ENCODE measurements around the gene CRIP2.

CRIP2 gene

DNA sequence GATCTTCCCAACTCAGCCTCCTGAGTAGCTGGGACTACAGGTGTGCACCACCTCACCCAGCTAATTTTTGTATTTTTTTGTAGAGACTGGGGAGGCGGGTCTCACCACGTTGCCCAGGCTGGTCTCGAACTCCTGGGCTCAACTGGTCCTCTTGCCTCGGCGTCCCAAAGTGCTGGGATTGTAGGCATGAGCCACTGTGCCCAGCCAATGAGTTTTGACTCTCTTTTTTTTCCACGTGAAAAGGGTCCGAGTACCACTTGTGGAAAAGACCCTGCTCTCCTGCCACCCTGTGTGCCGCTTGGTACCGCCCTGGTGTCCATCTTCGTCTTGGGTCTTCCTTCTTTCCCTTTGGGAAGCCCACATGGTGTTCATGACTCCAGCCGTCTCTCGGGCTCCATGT, 34.0 kb downstream of the CRIP2 start:
- ChIA-PET POLR2A (no interaction called here), CTCF (interaction anchor here (1.2 kb wide), 1 partner anchor 20 kb away, joined by 3 read pairs; no protein-coding TSS in a partner anchor)
- DNase-seq (ENCODE audit: low read depth, low spot score): no peak
- no peak overlapping the region for H3K4me3 ChIP-seq (ENCODE audit: low read depth, low read length)
- TF ChIP-seq CTCF (IDR thresholded peaks at IDR 0.05; ENCODE audit: insufficient read depth, low read length, missing control alignments): no peak

DNA sequence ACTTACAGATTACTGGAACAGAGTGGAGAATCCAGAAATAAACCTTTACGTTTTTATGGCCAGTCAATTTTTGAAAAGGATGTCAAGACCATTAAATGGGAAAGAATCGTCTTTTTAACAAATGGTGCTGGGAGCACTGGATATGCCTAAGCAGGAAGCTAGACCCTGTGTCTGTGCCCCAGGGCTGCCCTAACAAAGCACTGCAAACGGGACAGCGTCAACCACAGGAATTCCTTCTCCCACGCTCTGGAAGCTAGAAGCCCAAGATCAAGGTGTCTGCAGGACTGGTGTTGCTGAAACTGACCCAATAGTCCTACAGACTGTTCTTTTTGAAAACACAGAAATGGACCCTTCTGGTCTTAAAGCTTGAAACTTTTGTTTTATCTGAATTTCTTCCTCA, 42.5 kb downstream of the CRIP2 start:
- CTCF ChIA-PET: interaction anchor here (1.5 to 2.6 kb wide), 2 partner anchors 11 to 69 kb away, joined by 3 to 14 read pairs; no protein-coding TSS in a partner anchor
- H3K4me3 ChIP-seq (ENCODE audit: low read depth, low read length): no peak overlapping the region
- DNase-seq (ENCODE audit: low read depth, low spot score): no peak
- POLR2A ChIA-PET: no interaction called here
- no peak for TF ChIP-seq CTCF (IDR thresholded peaks at IDR 0.05; ENCODE audit: insufficient read depth, low read length, missing control alignments)

- CTCF ChIA-PET: no interaction called here
Measured at GRCh38 chr14:105519946-105520698, 45.5 kb downstream of the CRIP2 start.

GRCh38 chr14:105525326-105525725, 50.7 kb downstream of the CRIP2 start:
- ChIA-PET CTCF (no interaction called here), POLR2A (interaction anchor here (0.7 kb wide), 1 partner anchor 44 kb away, joined by 3 read pairs; no protein-coding TSS in a partner anchor)
- TF ChIP-seq CTCF (IDR thresholded peaks at IDR 0.05; ENCODE audit: insufficient read depth, low read length, missing control alignments): no peak
- no peak for DNase-seq (ENCODE audit: low read depth, low spot score)
- no peak overlapping the region for H3K4me3 ChIP-seq (ENCODE audit: low read depth, low read length)

More at GRCh38 chr14:105519946-105520698, 45.5 kb downstream of the CRIP2 start:
- no peak for TF ChIP-seq CTCF (IDR thresholded peaks at IDR 0.05; ENCODE audit: insufficient read depth, low read length, missing control alignments)
- no peak for DNase-seq (ENCODE audit: low read depth, low spot score)
- POLR2A ChIA-PET: no interaction called here
- H3K4me3 ChIP-seq (ENCODE audit: low read depth, low read length): no peak overlapping the region

DNA sequence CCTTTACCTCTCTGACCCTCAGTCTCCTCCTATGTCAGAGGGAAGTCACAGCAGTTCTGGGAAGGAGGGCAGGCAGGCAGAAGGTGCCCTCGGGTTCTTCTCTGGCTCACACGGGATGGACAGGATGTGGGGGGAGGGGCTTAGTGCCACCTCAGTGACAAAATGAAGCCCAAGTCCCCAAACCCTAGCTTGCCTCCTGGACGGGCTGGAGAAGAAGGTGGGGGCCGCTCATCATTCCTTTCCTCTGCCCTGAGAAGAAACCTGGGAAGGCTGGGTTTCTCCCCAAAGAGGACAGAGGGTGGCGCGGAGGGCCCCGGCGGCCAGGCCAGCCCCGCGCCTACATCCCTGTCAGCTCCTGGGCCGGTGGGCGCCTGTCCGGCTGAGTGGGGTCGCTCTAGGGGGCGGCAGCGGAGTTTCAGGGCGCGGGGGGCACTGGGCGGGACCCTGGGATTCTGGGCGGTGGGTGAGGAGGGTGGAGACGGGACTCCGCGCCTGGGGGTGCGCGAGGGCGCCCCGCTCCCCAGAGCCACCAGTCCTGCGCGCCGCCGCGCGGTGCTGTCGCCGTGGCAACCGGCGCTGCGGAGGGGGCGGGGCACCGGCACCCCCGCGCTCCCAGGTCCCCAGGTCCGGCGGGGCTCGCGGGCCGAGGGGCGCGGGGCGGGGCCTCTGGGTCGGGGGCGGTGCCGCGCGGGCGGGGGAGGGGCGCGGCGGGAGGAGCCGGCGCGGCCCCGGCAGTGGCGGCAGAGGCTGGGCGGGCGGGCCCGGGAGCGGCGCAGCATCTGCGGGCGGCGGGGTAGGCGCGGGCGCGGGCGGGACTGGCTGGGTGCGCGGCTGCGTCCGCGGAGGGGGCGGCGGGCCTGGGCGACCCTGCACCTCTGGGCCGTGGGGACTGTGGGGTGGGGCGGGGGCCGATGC, 51.5 kb downstream of the CRIP2 start, which contains the start of gene TMEM121:
Gene TMEM121 (plus strand): TSS at position 723 of the 915 bp plus-strand sequence. CDS start 2,252 bp downstream, outside the sequence.
- DNase-seq (ENCODE audit: low read depth, low spot score): no peak
- no peak for TF ChIP-seq CTCF (IDR thresholded peaks at IDR 0.05; ENCODE audit: insufficient read depth, low read length, missing control alignments)
- peak within 1 kb of the TSS; percentile 63 for H3K4me3 ChIP-seq (ENCODE audit: low read depth, low read length)
- CTCF ChIA-PET: no interaction called here
- POLR2A ChIA-PET: interaction anchor here (0.7 kb wide), 1 partner anchor 45 kb away, joined by 3 read pairs; no protein-coding TSS in a partner anchor
